ENCODE data around the gene PRSS21.

The PRSS21 gene

DNA sequence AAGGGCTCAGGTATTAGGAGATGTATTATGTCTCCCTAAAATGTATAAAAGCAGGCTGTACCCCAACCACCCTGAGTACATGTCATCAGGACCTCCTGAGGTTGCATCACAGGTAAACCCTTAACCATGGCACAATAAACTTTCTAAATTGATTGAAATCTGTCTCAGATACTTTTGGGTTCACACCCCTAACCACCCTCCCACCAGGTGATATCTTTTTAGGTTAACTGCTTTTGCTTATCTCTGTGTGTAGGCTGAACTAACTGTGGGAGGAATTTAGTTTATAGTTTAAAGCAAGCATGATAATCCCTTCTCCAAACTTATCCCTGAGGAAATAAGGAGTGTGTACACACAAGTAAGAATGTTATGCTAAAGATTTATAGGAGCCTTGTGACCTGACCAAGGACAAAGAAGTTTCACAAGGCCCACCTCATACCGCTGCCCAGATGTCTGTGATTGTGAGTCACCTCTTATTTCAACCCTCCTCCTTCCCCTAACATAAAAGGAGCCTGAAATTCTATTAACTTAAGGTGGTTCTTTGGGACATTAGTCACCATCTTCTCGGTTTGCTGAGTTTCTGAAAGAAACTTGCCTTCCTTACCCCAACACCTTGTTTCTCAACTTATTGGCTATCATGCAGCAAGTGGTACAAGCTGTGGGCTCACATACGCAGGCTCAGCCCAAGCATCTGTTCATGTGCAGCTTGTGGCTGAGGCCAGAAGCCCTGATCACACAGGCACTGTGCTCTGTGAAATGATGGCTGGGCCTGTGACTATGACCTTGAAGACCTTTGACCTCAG lies 29.7 kb downstream of the PRSS21 start:
- DNase-seq = peak; percentile 52

DNA sequence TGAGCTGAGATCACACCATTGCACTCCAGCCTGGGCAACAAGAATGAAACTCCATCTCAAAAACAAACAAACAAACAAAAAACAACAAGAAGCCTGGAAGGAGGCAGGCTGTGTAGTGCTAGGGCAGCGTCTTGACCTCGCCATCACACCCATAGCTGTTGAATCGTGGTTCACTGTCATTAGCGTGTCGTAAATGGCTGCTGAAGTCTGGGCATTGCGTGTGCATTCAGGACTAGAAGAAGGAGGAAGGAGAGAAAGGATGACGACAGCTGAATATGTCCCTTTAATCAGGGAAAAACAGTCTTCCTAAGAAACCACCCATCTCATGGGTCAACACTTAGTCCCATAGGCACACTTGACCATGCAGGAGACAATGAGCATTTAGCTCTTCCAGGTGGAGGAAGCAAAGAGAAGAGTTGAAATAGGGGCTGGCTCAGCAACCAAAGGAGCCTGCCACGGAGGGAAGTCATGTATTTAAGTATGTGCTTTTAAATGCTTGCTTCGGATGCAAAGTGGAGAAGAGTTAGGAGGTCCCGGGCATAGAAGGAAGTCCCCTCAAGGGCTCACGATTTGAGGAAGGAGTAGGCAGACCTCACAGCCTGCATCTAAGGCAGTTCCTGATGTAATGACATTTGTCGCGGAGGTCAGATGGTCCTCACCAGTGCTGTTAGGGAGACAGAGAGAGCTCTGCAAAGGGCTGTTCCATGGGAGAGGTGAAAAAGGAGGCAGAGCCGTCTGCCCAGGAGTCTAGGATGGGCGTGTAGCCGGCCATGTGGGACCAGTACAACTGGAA lies 32.1 kb downstream of the PRSS21 start:
- DNase-seq = no peak

DNA sequence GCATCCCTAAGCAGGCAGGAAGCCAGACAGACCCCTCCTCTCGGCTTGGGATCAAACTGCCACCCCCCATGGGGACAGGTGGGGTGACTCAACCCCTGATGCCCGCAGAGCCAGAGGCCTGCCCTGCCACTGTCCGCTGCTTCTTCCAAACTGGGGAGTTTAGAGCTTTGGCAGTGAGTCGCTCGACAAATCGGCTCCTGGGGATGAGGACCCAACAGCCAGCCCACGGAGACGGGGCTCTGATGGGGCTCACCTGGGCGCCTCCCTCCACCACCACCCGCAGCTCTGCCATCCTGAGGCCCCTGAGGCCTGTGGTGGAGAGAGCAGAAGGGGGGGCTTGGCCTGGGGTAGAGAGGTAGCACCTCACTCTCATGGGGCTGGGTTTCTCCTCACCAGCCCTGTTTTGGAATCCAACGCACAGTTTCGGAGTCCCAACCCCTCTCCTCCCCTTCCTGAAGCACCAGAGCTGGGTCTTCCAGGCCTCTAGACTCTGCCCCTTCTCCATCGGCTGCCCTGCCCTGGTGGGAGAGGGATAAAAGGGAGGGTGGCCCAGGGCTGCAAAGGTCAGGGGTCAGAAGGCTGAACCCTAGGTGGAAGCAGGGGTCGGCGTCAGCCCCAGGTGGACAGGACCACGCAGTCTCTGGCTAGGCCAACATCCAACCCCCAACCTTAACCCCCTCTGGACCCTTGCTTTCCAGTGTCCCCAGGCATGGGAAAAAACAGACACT lies 35.1 kb downstream of the PRSS21 start:
- DNase-seq = no peak

DNA sequence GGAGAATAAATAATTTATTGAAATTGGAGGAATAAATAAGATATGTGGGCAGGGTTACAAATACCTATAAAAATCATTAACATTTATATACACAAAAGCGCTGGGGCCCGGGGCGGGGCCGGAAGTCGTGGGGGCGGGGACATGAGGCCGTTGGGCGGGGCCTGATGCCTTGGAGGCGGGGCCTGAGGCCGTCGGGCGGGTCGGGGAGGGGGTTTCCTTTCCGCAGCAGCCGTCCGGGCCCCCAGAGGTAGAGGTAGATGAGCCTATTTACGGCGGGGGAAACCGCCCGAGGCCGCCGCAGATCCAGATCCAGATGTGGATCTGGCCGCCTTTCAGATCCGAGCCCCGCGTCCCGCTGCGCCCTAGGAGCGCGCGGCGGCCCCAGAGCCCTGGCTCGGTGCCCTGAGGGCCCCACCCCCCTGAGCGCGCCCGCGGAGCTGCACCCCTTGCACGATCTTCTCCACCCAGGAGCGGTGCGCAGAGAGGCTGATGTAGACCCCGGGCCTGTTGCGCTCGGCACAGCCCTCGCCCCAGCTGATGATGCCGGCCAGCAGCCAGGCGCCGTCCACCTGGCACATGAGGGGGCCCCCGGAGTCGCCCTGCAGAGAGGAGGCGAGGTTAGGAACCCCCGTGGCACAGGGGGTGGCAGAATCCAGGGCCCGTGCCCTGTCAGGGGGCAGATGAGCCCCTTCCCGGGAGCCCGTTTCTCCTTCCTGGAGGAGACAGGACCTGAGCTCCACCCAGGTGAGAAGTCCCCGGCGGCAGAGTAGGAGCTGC lies 35.9 kb downstream of the PRSS21 start:
- DNase-seq = no peak

DNA sequence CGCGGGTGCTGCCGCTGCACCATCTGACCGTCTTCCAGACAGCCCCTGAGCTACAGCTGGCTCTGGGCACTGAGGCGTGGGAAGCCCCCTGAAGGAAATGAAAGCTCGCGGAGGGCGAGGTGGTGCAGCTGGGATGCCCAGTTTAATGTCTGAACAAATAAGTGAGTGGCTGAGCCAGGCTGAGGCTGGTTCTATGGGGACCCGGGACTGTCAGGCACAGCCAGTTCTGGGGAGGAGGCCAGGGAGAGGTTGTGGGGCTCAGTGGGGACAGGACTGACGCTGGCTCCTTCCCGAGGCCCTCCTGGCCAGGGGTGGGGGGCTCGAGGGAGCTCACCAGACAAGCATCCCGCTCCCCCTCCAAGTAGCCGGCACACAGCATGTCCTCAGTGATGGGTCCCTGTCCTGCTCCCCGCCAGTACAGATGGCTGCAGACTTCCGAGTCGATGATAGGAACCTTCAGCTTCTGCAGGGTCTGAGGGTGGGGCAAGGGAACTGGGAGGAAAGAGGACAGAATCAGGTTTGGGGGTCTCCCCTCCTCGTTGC lies 36.6 kb downstream of the PRSS21 start:
- DNase-seq = no peak

DNA sequence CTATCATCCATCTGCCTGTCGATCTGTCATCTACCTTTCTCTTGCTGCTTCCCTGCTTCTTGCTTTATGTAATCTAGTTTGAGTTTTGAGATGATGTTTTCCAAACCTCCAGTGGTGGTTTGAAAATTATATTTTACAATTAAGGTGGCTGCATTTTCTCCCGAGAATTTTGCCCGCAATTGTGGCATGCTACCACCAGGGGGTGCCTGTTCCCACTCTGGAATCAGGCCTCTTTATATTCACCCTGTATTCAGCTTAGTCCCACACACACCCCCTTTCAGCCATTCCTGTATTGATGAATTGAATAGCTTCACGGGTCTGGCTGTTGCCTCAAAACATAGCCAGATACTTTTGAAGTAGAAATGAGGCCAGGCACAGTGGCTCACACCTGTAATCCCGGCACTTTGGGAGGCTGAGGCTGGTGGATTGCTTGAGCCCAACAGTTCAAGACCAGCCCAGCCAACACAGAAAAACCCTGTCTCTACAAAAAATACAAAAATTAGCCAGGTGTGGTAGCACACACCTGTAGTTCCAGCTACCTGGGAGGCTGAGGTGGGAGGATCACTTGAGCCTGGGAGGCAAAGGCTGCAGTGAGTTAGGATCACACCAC lies 37.8 kb downstream of the PRSS21 start:
- DNase-seq = no peak

DNA sequence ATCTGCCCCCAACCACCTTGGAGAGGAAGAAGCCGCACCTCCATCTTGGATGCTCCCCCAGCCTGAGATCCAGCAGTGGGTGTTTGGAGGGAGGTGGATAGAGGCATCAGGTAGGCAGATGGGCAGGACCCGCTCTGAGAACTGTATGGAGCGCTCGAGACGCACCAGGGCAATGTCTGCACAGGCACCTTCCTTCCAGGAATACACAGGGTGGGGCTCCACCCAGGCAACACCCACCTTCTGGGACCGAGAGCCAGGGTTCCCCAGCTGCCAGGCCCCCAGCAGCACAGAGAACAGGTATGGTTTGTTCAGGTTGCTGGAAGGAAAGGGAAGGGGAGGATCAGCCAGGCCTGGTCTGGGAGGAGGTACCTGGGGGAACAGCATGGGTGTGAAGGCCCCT lies 38.5 kb downstream of the PRSS21 start:
- no peak for DNase-seq

DNA sequence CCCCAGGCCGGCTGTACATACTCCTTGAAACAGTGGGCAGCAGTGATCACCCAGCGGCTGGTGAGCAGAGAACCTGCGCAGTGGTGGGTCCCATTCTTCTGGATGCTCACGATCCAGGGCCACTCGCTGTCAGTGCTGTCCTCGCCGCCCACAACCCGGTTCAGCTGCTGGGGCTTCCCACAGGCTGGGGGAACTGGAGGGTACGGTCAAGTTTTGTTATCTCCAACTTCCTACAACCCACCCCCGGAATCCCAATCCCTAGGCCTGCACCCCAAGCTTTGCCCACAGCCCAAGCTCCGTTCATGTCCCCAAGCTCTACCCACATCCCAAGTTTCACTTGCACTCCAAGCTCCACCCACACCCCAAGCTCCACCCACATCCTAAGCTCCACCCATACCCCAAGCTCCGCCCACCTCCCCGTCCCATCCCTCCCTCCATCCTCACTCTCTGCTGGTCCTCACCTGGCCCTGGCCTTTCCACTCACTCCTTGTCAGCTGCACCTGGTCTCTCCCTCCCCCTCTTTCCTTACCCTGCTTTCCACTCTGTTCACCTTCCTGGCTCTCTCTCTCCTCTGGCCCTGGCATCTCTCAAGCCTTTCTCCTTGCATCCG lies 39.1 kb downstream of the PRSS21 start:
- no peak for DNase-seq

DNA sequence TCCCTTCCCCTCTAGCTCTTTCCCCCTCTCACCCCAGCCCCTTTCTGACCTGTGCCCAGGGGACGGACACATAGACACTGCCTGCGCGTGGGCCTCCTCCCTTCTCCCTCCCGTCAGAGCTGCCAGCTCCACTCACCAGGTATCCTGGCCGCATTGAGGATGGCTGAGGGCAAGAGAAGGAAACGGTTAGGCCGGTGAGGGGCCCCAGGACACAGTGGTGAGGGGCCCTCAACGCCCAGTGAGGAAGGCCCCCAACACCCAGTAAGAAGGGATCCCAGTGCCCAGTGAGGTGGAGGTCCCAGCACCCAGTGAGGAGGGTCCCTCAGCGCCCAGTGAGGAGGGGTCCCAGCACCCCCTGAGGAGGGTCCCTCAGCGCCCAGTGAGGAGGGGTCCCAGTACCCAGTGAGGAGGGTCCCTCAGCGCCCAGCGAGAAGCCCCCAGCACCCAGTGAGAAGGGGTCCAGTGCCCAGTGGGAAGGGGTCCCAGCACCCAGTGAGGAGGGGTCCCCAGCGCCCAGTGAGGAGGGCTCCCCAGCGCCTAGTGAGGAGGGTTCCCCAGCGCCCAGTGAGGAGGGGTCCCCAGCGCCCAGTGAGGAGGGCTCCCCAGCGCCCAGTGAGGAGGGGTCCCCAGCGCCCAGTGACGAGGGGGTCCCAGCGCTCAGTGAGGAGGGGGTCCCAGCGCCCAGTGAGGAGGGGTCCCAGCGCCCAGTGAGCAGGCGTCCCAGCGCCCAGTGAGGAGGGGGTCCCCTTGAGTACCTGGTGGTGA lies 39.8 kb downstream of the PRSS21 start:
- no peak for DNase-seq

DNA sequence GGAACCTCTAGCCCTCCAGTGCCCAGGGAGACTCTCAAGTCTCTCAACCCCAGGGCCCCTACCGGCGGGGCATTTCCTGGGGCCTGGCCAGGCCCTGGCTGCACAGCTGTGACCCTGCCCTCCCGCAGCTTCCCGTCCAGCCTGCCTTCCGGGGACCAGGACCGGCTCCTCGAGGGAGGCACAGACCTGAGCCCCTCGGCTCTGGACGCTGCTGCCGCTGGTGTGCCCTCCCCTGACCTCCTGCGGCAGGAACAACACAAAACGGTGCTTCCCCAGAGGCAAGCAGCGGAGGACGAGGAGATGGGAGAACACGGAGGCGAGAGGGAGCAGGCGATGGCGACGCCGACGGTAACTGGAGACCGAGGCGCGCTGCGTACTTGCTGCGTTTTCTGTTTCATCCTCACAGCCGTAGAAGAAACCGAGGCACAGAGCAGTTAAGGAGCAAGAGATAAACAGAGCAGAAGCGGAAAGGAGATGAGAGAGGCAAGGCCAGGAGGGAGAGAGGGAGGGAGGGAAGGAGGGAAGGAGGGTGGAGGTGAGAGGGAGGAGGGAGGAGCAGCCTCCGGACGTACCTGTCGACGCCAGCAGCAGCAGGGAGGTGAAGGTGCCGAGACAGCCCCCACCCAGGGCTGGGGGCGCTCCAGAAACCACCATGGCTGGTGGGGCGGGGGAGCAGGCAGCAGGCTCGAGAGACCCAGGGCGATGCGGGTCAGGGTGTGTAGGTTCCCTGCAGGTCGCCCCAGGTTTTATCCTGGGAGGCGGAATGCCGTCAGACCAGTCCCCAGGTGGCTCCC lies 40.6 kb downstream of the PRSS21 start, which contains the start of gene PRSS22:
Gene PRSS22 (minus strand): TSS at position 720 of the 794 bp plus-strand sequence. CDS start 66 bp downstream, at position 654.
- no peak for DNase-seq

DNA sequence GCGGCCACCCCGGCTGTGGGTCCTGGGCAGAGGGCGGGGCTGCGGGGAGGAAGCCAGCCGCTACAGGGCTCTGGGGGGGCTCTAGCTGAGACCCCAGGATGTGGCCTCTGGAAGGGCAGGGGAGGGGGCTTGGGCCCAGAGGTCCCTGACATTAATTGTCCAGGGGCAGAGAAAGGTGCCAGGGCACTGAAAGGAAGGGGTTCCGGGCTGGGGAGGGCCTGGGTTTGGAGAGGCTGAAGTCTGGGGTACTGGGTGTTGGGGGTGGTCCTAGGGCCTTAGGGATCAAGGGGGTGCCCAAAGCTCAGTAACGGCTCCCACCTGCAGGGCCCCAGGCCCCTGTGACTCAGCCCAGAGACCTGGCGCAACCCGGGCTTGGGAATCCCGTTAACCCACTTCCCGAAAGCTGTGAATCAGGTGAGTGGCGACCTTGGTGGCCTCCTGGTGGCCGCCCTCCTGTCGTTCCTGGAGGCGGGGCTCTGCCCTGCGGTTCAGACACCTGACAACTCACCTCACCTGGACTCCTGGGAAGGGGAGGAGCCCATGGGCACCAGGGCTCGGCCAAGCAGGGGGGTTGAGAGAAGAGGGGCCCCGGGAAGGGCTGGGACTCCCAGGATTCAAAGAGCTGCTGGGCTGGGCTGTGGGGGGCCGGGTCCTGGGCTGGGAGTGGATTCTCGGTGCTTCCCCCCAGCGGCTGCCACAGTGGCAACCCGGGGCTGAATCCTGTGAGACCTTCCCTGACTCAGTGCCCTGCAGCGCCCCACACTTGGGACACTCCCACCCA lies 41.4 kb downstream of the PRSS21 start:
- DNase-seq = no peak

DNA sequence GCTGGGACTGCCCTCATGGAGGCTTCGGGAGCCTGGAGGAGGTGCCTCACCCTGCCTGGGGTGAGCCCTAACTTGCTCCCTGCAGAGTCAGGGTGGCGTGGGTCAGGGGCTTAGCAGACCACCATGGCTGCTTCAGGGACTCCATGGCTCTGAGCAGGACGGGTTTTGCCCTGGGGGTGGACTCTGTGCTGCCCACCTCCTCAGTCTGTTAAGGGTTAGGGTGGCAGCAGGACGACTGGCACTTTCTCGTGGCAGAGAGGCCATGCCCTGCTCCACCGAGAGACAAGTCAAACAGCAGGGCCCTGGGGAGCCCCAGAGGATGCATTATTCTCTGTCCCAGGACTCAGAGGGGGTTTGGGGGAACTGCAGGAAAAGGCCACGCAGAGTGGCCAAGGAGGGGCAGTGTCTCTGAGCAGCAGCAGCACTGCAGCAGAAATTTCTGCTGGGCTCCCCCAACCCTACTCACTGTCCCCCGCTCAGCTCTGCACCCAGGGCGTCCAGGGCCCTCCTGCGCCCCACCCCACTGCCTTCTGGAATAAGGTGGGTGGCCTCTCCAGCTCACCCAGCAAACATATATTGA lies 42.7 kb downstream of the PRSS21 start:
- DNase-seq = no peak

DNA sequence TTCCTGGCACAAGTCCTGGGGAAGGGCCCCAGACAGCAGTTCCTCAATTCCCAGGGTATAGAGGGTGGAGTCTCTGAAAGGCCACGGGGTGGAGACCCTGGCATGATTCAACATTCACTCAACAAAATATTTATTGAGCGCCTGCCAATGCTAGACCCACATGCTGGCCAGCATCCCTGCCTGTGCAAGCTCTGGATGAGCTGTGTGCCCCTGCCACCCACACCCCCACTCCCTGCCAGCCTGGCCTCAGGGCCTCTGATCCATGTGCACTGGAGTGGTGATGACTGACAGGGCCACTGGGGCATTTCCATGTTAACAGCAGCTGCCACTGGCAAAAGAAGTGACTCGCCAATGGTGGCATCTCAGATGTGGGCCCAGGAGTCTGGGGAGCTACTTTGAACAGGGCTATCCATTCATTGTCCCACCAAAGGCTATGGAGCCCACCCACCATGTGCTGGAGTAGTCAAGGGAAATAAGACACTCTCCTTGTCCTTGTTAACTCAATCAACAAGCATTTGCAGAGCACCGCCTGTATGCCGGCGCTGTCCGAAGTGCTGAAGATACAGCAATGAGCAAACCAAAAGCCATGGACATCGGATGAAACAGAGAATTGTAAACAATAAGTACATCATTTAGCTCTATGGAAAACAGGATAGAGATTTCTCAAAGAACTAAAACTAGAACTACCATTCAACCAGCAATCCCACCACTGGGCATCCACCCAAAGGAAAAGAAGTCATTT lies 44.0 kb downstream of the PRSS21 start:
- no peak for DNase-seq

DNA sequence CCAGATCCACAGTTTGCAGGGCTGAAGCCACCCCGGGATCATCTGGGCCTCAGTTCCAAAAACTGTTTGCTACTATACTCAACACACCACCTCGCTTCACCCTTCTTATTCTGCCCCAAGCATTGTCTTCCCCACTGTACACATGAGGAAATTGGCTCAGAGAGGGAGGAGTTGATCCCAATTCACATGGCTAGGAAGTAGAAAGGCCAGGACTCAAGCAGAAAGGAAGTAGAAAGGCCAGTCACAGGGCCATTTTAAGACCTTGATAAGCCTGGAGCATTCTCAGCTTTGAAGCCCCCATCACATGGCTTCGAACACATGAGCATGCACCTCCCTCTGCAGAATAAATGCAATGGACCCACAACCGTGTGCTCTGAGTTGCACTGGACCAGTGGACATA lies 48.6 kb downstream of the PRSS21 start:
- DNase-seq = no peak

DNA sequence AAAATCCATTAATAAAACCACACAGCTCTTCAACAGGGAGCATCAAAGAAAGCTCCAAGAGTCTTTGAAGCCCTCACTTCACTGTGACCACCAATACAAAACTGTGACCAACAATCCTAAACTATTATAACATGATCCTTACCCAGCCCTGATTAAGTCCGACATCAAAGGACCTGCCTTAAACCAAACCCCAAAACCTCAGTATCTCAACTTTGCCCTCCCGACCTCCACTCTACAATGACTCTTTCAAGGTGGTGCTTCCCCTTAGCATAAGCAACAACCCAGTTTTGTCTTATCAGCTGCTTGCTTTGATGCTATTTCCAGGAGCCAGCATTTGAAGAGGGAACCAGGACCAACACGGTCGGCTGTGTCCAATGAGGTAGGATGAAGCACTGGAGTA lies 49.4 kb downstream of the PRSS21 start:
- no peak for DNase-seq

DNA sequence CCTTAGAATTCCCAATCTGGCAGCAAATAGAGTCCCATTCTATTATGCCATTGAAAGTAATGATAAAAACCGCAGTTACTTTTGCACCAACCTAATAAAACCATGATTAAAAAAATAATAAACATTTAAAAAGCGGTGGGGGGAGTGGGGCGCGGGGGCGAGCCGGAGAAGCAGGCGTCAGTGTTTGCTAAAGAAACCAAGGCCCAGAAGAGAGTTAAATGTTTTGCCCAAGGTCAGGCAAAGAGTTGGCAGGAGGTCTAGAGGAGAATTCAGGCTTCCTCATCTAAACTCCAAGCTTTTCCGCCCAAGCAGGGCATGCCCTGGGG lies 50.6 kb downstream of the PRSS21 start:
- no peak for DNase-seq

DNA sequence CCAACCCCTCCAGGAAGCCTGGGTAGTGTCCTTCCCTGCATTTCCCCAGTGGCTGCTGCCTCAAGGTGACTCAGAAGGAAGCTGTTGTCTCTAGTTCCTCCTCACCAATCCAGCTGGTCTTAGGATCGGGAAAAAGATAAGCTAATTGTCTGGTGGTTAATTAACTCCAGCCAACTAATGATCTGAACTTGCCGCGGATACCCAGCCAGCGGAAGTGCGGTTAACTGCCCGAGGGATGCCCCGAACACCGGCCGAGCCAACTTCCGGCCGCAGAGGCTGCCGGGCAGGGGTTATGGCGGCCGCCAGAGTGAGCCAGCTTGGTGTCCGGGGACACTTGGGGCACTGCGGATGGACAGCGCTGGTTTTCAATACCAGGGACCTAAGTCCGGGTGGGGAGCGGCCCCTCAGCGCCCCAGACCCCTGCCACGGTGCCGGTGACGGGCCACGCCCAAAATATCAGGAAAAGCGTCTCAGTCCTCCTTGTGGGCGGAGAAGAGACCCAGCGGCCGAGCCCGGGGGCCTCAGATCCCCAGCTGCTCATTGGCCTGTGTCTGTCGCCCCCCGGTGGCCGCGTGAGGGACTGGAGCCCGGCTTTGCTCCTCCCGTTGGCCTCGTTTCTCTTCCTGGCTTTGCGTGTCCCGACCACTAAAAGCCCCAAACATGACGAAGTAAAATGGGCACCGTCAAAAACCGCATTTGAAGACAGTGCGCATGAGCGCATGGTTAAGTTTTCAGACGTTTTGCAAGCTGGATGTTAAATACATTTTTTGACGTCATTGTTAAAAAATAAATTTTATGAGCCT lies 51.2 kb downstream of the PRSS21 start:
- peak; percentile 92 for DNase-seq
